GM19438 (cell line): ENCODE measurements around the gene TMEM229A.
"Not testable (repeated sequence)": the region's sequence is repeated elsewhere in the genome, so short reads cannot be mapped to it uniquely, and the experiment has no call there.

ENCODE experiments used
- ATAC-seq: cut with Tn5 transposase; IDR thresholded peaks from one replicate; pipeline ENCODE4 v1.9.1; 2021; ENCODE audit warnings: low read depth; ENCODE audit not compliant: unreplicated experiment

Gene TMEM229A

GRCh38 chr7:124033095-124033806, 384 bp upstream of the TMEM229A start:
- peak; percentile 9 for ATAC-seq

GRCh38 chr7:124031919-124032318, 948 bp downstream of the TMEM229A start:
- no peak for ATAC-seq

- no peak for ATAC-seq
Observed at GRCh38 chr7:124031406-124031805, 1.5 kb downstream of the TMEM229A start.

- ATAC-seq: no peak
Observed at GRCh38 chr7:124030964-124031363, 1.9 kb downstream of the TMEM229A start.

GRCh38 chr7:124029396-124030188, 3.3 kb downstream of the TMEM229A start:
- ATAC-seq: no peak

- no peak for ATAC-seq
Observed at GRCh38 chr7:124027236-124027635, 5.6 kb downstream of the TMEM229A start.

- not testable (repeated sequence) for ATAC-seq
Observed at GRCh38 chr7:124024329-124024728, 8.5 kb downstream of the TMEM229A start.

GRCh38 chr7:124022551-124022950, 10.3 kb downstream of the TMEM229A start:
- ATAC-seq: no peak

- no peak for ATAC-seq
Observed at GRCh38 chr7:124020060-124020459, 12.8 kb downstream of the TMEM229A start.

GRCh38 chr7:124013306-124013705, 19.6 kb downstream of the TMEM229A start:
- no peak for ATAC-seq

GRCh38 chr7:124012864-124013263, 20.0 kb downstream of the TMEM229A start:
- no peak for ATAC-seq

- ATAC-seq: no peak
Observed at GRCh38 chr7:124009321-124009720, 23.5 kb downstream of the TMEM229A start.

GRCh38 chr7:124008296-124008695, 24.6 kb downstream of the TMEM229A start:
- ATAC-seq: not testable (repeated sequence)

- ATAC-seq: no peak
Observed at GRCh38 chr7:123999703-124000102, 33.2 kb downstream of the TMEM229A start.

- no peak for ATAC-seq
Observed at GRCh38 chr7:123998921-123999320, 33.9 kb downstream of the TMEM229A start.

- ATAC-seq: no peak
Observed at GRCh38 chr7:123996327-123996625, 36.6 kb downstream of the TMEM229A start.

- ATAC-seq: no peak
Observed at GRCh38 chr7:123995617-123996326, 37.1 kb downstream of the TMEM229A start.

GRCh38 chr7:123994449-123994848, 38.4 kb downstream of the TMEM229A start:
- no peak for ATAC-seq

- no peak for ATAC-seq
Observed at GRCh38 chr7:123993996-123994395, 38.9 kb downstream of the TMEM229A start.

- no peak for ATAC-seq
Observed at GRCh38 chr7:123992913-123993518, 39.9 kb downstream of the TMEM229A start.

- no peak for ATAC-seq
Observed at GRCh38 chr7:123987445-123987844, 45.4 kb downstream of the TMEM229A start.
